Adrenal gland (tissue), 12 donors: ENCODE results near the gene DRC7. TPM values are rescaled to one million over a fixed set of nuclear protein-coding genes. Genes with fewer than 3 reads are reported as not detected.

Experiments used
- DNase-seq, 7 donors: peaks; one replicate each; pipeline ENCODE4 v3.0.0-alpha.2; 2019 to 2020
- H3K27ac ChIP-seq, 5 donors: fragments of 200-600 bp; sonication (generic) in 4 of 5; 1 replicate in 3 of 5; 2 replicates in 2 of 5; pipeline versions ENCODE4 v1.5.1 to v1.8.0; 2016 to 2020; ENCODE audit warnings: mild to moderate bottlenecking in 1 of 5
- H3K27me3 ChIP-seq: fragments of 200-600 bp; 2 replicates; pipeline ENCODE4 v1.8.0; 2021
- H3K36me3 ChIP-seq, 2 donors: fragments of 200-600 bp; replicated peaks in 1 of 2; 1 replicate in 1 of 2; 2 replicates in 1 of 2; pipeline versions ENCODE4 v1.5.1 to v1.8.0; 2018 to 2022
- H3K4me1 ChIP-seq, 2 donors: fragments of 200-600 bp; replicated peaks in 1 of 2; 1 replicate in 1 of 2; 2 replicates in 1 of 2; pipeline versions ENCODE4 v1.5.1 to v1.8.0; 2018 to 2021
- H3K4me3 ChIP-seq, 4 donors: fragments of 200-600 bp; sonication (generic) in 3 of 4; one replicate each; pipeline ENCODE4 v1.5.1; 2016 to 2018
- H3K9me3 ChIP-seq, 3 donors: fragments of 200-600 bp; sonication (generic) in 1 of 3; replicated peaks in 1 of 3; 1 replicate in 2 of 3; 2 replicates in 1 of 3; pipeline versions ENCODE4 v1.5.1 to v1.8.0; 2016 to 2021
- CTCF ChIP-seq, 6 experiments: fragments of 450-650 bp in 4 of 6; fragments of 200-600 bp in 2 of 6; sonication (generic) in 1 of 6; IDR thresholded peaks; 1 replicate in 5 of 6; 2 replicates in 1 of 6; pipeline versions ENCODE4 v1.5.1 to v1.8.0; 2016 to 2021; ENCODE audit warnings: antibody characterized with exemption in 6 of 6, mild to moderate bottlenecking in 2 of 6, moderate library complexity in 1 of 6
- POLR2A ChIP-seq, 2 donors: fragments of 450-650 bp; IDR thresholded peaks; one replicate each; pipeline ENCODE4 v1.6.1; 2017; ENCODE audit warnings: antibody characterized with exemption in 2 of 2, mild to moderate bottlenecking in 2 of 2, moderate library complexity in 1 of 2
- whole genome bisulfite sequencing, 4 donors: extraction: QIAGEN DNeasy Blood & Tissue Kit in 2 of 4; methylation state at CpG; one replicate each; pipeline versions ENCODE4 v1.1.5 to v1.1.7; 2013 to 2017; 5-methylcytosine and 5-hydroxymethylcytosine counted together
- intact Hi-C, 2 donors: fragments of 100-400 bp; cut with DNase I; formaldehyde crosslinking; loops; one replicate each; pipeline versions ENCODE4 v1.14.1 to v1.15.0; 2022 to 2023
- polyA plus RNA-seq, 3 donors: library from polyadenylated mRNA; stranded (reverse); fragments of 200-250 nt in 2 of 3; fragments of 350-450 nt in 1 of 3; fragmentation: Illumina TruSeq in 1 of 3; extraction: RNeasy Lipid Tissue Mini Kit (QIAGEN cat#74804) in 1 of 3; gene quantifications; one replicate each; pipeline ENCODE4 v1.2.3, GENCODE V29; 2013 to 2014
- total RNA-seq, 9 donors: library from RNA; depleted of rRNA in 4 of 9; stranded (reverse); fragments of >200 nt in 4 of 9; fragments of 120-200 nt in 1 of 9; fragmentation: NEBNext Ultra II Directional in 1 of 9; extraction: Animal tissue kit (Norgen Biotek cat#: 25700) in 1 of 9; gene quantifications; one replicate each; pipeline versions ENCODE4 v1.1.0 to v1.2.4, GENCODE V29; 2013 to 2023
- donor health status: healthy with polysubstance abuse.
- donor health status: Bipolar disorder and iron deficiency.
- donor health status: DM: yes; HTN: yes; CAD: no.
- donor health status: DM: no; HTN: no; CAD: no.
- donor health status: DM: no; HTN: no; CAD: no.
- donor health status: DM: yes; HTN: yes; CAD: no.

The DRC7 gene
- total and polyA plus RNA-seq, 12 donors = 0.03 to 0.72 (median 0.33) TPM; not detected in 9

GRCh38 chr16:57742543-57742942, 47.9 kb downstream of the DRC7 start:
- no peaks in the 10 kb centered on the region for H3K27me3 ChIP-seq
- no peak overlapping the region for H3K27ac ChIP-seq
- TF ChIP-seq POLR2A (IDR thresholded peaks at IDR 0.05) (no peak), CTCF (IDR thresholded peaks at IDR 0.05) (no peak)
- no peak for DNase-seq
- H3K9me3 ChIP-seq = no peaks in the 10 kb centered on the region
- no peaks in the 10 kb centered on the region for H3K36me3 ChIP-seq
- no peaks in the 10 kb centered on the region for H3K4me1 ChIP-seq
- intact Hi-C loops = loop anchor here in 1 of 2 donors (5.0 kb wide), 1 partner anchor 255 kb away; no protein-coding TSS in a partner anchor
- WGBS, 4 donors = 82 to 93% (median 86%) methylated on average over 4 of the region's 4 CpGs
- H3K4me3 ChIP-seq = no peak overlapping the region

GRCh38 chr16:57743458-57743857, 48.9 kb downstream of the DRC7 start:
- no peaks in the 10 kb centered on the region for H3K36me3 ChIP-seq
- intact Hi-C loops = loop anchor here in 1 of 2 donors (5.0 kb wide), 1 partner anchor 254 kb away; no protein-coding TSS in a partner anchor
- 81 to 89% (median 87%) methylated on average over 9 to 10 of the region's 10 CpGs for WGBS, 4 donors

GRCh38 chr16:57743886-57744641, 49.5 kb downstream of the DRC7 start:
- TF ChIP-seq CTCF (IDR thresholded peaks at IDR 0.05) = no peak
- TF ChIP-seq POLR2A (IDR thresholded peaks at IDR 0.05) = no peak
- Histone ChIP-seq H3K36me3 (no peaks in the 10 kb centered on the region), H3K4me1 (no peaks in the 10 kb centered on the region), H3K27ac (no peak overlapping the region), H3K27me3 (no peaks in the 10 kb centered on the region), H3K9me3 (no peaks in the 10 kb centered on the region), H3K4me3 (no peak overlapping the region)
- 88 to 93% (median 91%) methylated on average over 6 to 23 of the region's 23 CpGs for WGBS, 4 donors
- intact Hi-C loops = loop anchor here in 1 of 2 donors (5.0 kb wide), 1 partner anchor 253 kb away; no protein-coding TSS in a partner anchor
- no peak for DNase-seq

More at GRCh38 chr16:57743458-57743857, 48.9 kb downstream of the DRC7 start:
- TF ChIP-seq POLR2A (IDR thresholded peaks at IDR 0.05) (no peak), CTCF (IDR thresholded peaks at IDR 0.05) (no peak)
- H3K9me3 ChIP-seq = no peaks in the 10 kb centered on the region
- no peaks in the 10 kb centered on the region for H3K27me3 ChIP-seq
- no peak overlapping the region for H3K4me3 ChIP-seq
- H3K4me1 ChIP-seq = no peaks in the 10 kb centered on the region
- DNase-seq = no peak
- H3K27ac ChIP-seq = no peak overlapping the region

- DNase-seq = no peak
- H3K9me3 ChIP-seq = no peaks in the 10 kb centered on the region
- H3K36me3 ChIP-seq = no peaks in the 10 kb centered on the region
- intact Hi-C loops = loop anchor here in 1 of 2 donors (5.0 kb wide), 1 partner anchor 253 kb away; no protein-coding TSS in a partner anchor
- TF ChIP-seq POLR2A (IDR thresholded peaks at IDR 0.05) (no peak), CTCF (IDR thresholded peaks at IDR 0.05) (no peak)
- WGBS, 4 donors = 89 to 96% (median 90%) methylated on average over 6 to 7 of the region's 7 CpGs
- no peak overlapping the region for H3K27ac ChIP-seq
- no peaks in the 10 kb centered on the region for H3K4me1 ChIP-seq
- no peak overlapping the region for H3K4me3 ChIP-seq
- no peaks in the 10 kb centered on the region for H3K27me3 ChIP-seq
These were observed 50.0 kb downstream of the DRC7 start for GRCh38 chr16:57744642-57744903.
